GM12875 (cell line): ENCODE results near the gene SORCS2.

ENCODE experiments used
- H3K4me3 ChIP-seq: one replicate; pipeline ENCODE4 v1.5.1; 2011; ENCODE audit warnings: low read depth, low read length, control low read depth
- TF ChIP-seq, protein P1 (sequence below): IDR thresholded peaks from 2 replicates; pipeline ENCODE4 v1.5.1; 2011; ENCODE audit warnings: low read depth, mild to moderate bottlenecking, control low read depth, inconsistent platforms, low read length, moderate library complexity, borderline replicate concordance; ENCODE audit not compliant: insufficient read depth

SORCS2 gene

DNA sequence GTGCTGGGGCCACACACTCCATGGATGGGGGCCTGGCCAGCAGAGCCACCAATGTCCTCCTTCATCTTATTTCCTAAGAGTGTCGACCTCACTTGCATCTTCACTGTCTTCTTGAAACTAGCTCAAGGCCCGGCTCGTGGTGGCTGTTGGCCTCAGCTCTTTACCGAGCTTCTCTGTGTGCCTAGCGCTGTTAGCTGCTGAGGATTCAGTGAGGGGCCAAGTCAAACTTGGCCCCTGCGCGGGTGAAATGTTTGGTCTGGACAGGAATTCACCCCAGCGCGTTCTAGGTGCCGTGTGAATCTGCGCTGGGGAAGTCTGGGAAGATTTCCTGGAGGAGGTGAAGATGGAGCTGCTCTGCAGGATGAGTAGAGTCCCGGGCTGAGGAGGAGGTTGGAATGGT, 8.5 kb downstream of the SORCS2 start:
- H3K4me3 ChIP-seq: no peak overlapping the region
- TF ChIP-seq, protein P1, sequence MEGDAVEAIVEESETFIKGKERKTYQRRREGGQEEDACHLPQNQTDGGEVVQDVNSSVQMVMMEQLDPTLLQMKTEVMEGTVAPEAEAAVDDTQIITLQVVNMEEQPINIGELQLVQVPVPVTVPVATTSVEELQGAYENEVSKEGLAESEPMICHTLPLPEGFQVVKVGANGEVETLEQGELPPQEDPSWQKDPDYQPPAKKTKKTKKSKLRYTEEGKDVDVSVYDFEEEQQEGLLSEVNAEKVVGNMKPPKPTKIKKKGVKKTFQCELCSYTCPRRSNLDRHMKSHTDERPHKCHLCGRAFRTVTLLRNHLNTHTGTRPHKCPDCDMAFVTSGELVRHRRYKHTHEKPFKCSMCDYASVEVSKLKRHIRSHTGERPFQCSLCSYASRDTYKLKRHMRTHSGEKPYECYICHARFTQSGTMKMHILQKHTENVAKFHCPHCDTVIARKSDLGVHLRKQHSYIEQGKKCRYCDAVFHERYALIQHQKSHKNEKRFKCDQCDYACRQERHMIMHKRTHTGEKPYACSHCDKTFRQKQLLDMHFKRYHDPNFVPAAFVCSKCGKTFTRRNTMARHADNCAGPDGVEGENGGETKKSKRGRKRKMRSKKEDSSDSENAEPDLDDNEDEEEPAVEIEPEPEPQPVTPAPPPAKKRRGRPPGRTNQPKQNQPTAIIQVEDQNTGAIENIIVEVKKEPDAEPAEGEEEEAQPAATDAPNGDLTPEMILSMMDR: no peak

- H3K4me3 ChIP-seq: no peak overlapping the region
- TF ChIP-seq, protein P1: no peak
Measured at GRCh38 chr4:7201420-7202305, 9.3 kb downstream of the SORCS2 start.

DNA sequence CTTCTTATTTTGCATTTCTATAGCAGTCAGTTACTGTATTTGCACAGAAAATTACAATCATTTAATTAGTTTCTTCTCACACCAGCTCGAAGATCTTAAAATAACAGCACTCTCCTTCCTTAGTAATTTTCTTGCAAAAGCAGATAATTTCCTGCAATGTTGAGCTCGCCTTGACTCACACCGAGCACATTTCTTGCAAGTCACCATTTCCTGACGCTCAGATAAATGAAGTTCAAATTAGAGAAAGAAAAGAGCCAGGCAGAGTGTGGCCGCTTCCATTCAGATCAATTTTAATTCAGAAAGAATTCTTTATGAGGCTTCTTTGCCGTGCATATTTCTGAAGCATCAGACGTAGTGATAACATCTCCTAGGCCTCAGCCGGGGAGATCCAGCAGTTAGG, 10.1 kb downstream of the SORCS2 start:
- TF ChIP-seq, protein P1: no peak

DNA sequence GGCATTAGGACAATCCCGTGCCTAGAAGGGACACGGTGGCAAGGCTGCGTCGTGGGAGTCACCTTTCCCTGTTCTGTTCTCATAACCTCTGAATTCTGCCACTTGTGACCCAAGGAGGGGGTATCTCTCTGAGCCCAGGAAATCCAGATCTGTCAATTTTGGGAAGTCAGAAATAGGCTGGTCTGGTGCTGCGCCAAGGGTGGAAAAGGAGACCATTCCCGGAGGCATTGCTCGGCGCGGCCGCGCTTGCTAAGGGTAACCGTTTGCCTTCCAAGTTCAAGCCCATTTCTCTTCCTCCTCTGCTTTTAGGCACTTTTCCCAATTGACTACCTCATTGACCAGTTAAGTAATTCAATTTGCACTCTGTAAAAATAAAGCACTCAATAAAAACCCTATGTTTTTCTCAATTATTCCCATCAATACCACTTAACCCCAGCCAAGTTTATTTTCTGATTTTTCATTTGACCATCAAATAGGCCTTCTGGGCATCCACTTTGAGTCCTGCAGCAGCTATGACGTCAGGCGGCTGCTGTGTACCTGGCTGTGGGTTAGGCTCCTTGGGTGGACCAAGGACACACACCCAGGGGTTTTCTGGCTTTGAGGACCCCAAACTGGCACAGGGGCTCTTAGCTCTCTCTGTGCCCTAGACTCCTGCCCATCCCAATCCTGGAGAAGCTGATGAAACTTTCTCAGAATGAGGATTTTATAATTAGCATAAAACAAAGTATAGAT, 12.5 kb downstream of the SORCS2 start:
- TF ChIP-seq, protein P1: no peak
- no peak overlapping the region for H3K4me3 ChIP-seq

More for the DNA sequence above, 10.1 kb downstream of the SORCS2 start:
- no peak overlapping the region for H3K4me3 ChIP-seq

DNA sequence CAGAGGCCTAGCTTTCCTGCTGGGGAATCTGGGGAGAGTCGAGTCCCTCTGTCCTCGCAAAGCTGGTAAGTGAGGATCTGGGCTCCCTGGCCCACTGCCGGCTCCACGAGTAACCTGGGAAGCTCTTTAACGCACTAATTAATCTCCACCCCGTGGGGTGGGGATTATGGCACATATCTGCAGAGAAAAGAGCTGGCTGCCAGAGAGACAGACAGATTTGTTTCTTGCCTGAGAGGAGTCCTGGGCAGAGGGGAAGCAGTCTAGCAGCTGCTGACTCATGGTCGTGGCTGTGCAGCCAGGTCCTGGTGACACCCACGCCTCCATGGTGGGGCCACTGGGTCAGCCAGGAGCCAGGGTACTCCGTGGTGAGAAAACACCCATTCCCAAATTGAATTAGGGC, 14.0 kb downstream of the SORCS2 start:
- TF ChIP-seq, protein P1: no peak
- H3K4me3 ChIP-seq: no peak overlapping the region

GRCh38 chr4:7206911-7207567, 14.7 kb downstream of the SORCS2 start:
- TF ChIP-seq, protein P1: no peak
- H3K4me3 ChIP-seq: no peak overlapping the region
